HG02678 (cell line): Measurements from ENCODE around the gene NMRK2.
"Not testable (repeated sequence)": the region's sequence is repeated elsewhere in the genome, so short reads cannot be mapped to it uniquely, and the experiment has no call there.

Experiments used
- ATAC-seq: cut with Tn5 transposase; IDR thresholded peaks from one replicate; pipeline ENCODE4 v1.9.1; 2021; ENCODE audit warnings: mild to moderate bottlenecking, moderate library complexity; ENCODE audit not compliant: unreplicated experiment

NMRK2 gene

GRCh38 chr19:3963458-3964255 is 30.8 kb downstream of the NMRK2 start:
- ATAC-seq: no peak

DNA sequence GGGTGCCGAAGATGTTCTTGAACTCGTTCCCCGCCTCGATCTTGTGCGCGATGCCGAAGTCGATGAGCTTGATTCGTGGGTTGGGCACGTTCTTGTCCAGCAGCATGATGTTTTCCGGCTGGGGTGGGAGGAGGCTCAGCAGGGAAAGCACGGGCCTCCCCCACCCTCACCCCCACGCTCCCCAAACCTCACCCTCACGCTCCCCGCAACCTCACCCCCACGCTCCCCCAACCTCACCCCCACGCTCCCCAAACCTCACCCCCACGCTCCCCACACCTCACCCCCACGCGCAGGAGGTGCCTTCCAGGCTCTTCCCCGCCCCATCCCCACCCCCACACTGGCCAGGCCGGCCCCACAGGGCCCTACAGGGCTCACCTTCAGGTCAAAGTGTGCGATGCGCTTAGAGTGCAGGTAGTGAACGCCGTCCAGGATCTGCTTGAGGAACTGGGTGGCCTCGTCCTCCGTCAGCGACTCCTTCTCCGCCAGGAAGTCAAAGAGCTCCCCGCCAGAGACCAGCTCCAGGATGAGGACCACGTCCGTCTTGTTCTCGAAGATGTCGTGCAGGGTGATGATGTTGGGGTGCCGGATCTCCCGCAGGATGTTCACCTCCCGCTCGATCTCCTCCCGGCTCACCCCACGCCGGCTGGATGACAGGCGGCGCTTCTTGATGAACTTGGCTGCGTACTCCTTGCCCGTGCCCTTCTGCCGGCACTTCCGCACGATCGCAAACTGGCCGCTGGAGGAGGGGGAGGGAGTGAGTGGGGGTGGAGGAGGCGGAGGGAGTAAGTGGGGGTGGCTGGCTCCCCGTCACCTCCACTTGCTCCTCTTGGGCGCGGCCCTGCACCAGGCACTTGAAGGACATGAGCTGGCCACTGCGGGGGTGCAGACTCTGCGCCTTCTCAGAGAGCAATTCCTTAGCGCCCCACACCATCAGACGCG is 31.7 kb downstream of the NMRK2 start:
- no peak for ATAC-seq

DNA sequence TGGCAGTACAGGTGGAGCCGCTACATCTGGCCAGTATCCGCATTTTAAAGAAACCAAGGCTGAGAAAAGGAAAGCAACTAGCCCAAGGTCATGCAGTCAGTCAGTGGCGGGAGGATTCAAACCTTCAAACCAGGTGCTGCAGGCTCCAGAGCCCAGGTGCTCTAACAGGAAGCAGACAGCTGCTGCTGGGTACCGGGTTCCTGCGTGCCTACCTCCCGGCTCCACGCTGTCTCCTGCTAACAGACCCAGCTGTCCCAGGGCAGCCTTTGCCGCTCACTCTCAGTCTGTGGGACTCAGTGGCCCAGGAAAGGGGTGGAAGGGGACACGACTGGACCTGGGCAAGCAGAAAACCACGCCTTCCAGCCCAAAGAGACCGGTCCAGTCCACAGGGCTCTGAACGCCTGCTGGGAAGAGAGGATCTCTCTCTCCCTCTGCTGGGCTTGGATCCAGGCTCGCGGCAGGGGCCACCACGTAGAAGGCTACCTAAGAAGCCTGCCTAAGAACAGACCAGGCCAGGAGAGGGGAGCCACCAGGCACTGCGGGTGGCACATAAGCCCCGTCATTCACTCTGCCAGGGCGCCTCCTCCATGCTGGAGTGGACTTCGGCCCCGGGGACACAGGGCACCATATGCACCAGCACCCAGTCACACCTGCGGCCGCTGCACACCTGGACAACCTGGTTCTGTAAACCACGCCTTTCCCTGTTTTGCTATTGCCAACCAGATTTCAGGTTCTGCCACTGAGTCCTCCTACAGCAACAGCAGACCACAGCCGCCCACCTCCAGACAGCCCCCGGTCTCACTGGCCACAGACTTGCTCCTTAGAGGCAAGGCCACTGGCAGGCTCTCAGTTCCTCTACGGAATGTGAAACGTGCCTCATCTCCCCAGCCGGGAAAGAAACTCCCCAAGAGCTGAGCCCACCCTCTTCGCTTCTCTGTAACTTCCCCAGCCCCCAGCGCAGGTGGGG is 33.5 kb downstream of the NMRK2 start:
- ATAC-seq: no peak

DNA sequence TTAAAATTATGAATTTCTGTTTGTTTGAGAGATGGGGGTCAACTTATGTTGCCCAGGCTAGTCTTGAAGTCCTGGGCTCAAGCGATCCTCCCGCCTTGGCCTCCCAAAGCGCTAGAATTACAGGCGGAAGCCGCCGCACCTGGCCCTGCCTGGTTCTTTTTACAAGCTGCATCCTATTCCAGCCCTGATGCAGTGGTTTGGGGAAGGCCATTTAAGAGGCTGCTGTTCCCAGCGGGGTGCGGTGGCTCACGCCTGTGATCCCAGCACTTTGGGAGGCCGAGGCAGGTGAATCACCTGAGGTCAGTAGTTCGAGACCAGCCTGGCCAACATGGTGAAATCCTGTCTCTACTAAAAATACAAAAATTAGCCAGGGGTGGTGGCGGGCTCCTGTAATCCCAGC is 35.1 kb downstream of the NMRK2 start:
- not testable (repeated sequence) for ATAC-seq

- ATAC-seq: no peak
Observed at GRCh38 chr19:3968556-3969434, 35.9 kb downstream of the NMRK2 start.

- ATAC-seq: no peak
Observed at GRCh38 chr19:3969435-3970312, 36.8 kb downstream of the NMRK2 start.

GRCh38 chr19:3970313-3970807 is 37.5 kb downstream of the NMRK2 start:
- ATAC-seq: no peak

GRCh38 chr19:3970808-3971598 is 38.1 kb downstream of the NMRK2 start, which contains the start of gene DAPK3:
Gene DAPK3, minus strand, starts transcription at chr19:3971099. Its CDS starts 1,364 bp downstream, at chr19:3969735.
- peak; percentile 94 for ATAC-seq

GRCh38 chr19:3975144-3975543 is 42.3 kb downstream of the NMRK2 start:
- ATAC-seq: no peak

DNA sequence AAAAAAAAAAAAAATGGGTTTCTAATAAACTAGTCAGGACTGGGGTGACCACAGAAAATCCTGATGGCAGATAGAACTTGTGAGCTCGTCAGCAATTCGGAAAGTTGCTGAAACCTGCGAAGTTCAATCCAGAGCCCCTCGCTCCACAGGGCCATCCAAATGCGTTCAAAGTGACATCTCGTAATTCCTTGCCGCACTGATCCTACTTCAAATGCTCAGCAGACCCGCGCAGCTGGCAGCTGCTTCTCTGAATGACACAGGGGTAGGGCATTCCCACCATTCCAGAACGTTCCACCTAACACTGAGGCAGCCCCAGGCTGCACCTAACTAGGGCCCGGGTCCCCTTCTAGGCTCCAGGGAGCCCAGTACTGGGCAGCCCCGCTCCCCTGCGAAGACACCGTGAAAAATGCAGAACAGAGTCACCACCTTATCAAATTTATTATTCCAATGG is 42.8 kb downstream of the NMRK2 start:
- ATAC-seq: no peak

- no peak for ATAC-seq
Observed at GRCh38 chr19:3976495-3977241, 43.8 kb downstream of the NMRK2 start.

DNA sequence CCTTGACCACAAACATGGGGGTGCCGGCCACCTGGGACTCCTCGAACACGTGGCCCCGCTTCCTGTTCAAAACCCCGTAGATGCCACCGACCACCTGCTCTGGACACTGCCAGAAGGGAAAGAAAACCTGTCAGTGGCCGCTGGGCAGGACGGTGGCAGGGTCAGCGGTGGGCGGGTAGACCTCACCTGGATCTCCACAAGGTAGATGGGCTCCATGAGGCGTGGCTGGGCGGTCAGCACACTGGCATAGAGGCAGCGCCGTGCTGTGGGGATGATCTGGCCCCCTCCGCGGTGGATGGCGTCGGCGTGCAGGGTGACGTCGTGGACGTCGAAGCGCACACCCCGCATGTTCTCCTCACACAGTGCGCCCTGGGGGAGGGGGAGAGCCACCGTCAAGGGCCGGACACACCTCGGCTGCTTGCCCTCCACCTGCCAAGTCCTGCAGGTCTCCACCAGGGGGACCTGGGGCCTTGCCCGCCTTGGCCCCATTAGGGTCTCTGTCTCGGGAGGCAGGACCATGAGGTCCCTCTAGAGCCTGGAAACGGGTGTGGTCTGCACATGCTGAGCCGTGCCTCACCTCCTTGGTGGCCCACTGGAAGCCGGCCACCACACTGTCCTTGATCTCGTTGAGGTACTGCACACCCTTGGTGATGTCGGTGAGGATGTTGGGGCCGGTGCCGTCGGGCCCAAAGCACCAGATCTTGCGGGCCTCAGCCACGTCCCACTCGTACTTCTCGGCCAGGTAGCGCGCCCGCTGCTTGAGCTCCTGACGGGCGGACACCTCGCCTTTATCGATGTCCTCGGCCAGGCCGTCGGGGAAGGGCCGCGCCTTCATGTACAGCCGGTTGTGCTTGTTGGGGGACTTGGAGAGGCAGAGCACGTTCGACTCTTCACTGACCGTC is 44.6 kb downstream of the NMRK2 start:
- no peak for ATAC-seq

GRCh38 chr19:3978145-3978544 is 45.3 kb downstream of the NMRK2 start:
- no peak for ATAC-seq

DNA sequence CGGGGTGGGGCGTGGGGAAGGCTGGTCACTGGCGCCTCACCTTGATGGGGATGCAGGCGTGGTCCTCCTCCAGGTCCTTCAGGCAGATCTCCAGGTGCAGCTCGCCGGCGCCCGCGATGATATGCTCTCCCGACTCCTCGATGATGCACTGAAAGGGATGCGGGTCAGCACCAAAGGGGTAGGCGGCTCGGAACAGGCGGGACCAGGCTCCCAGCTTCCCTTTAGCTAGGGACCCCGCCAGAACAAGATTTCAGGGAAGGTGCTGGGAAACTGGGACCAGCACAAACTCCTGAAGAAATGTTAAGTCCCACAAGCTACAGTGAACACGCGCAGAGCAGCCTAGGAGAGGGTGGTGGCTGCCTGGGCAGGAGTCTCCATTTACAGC is 46.4 kb downstream of the NMRK2 start:
- no peak for ATAC-seq

DNA sequence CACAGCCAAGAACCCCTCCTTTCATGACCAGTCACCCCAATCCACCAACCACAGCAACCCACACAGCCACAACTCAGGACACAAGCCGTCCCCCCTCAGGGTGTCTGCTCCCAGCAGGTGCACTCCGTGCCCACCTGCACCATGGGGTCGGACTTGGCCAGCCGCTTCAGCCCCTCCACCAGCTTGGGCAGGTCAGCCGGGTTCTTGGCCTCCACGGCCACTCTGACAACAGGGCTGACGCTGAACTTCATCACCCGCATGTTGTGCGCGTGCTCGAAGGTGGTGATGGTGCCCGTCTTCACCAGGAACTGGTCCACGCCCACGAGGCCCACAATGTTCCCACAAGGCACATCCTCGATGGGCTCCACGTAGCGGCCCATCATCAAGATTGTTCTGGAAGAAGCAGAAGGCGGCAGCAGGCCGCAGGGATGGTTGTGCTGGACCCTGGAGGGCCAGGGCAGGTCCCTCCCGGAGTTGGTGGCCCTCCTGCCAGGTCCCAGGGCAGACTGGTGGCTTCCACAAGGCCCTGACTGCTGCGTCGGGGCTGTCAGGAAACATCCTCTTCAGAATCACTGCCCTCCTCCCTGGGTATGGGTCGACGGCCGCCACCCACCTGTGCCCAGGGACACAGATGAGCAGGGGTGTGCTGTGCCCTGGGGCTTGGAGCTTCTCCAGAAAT is 46.9 kb downstream of the NMRK2 start:
- no peak for ATAC-seq
